NCI-H2227 treated with DMSO at 0.1 percent for 48 hours (cell line): ENCODE results near the gene LYPD6.

Experiments used
- DNase-seq: peaks from one replicate; lab custom pipeline; 2025; lab: John Stamatoyannopoulos, UW

LYPD6 gene

DNA sequence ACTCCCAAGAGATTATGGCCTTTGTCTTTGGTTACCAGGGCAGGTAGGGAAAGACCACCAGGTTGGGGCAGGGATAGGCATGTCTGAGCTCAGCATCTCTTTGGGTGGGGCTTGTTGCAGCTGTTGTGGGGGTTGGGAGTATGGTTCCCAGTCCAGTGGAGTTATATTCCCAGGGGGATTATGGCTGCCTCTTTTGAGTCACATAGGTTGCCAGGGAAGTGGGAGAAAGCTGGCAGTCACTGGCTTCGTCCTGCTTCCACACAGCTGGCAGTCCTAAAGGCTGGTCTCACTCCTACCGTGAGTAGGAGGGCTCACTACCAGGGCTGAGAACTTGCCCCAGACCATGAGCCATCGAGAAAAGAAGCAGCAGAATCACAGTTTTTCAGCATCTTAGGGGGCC, 79.1 kb downstream of the LYPD6 start:
- DNase-seq: no peak

DNA sequence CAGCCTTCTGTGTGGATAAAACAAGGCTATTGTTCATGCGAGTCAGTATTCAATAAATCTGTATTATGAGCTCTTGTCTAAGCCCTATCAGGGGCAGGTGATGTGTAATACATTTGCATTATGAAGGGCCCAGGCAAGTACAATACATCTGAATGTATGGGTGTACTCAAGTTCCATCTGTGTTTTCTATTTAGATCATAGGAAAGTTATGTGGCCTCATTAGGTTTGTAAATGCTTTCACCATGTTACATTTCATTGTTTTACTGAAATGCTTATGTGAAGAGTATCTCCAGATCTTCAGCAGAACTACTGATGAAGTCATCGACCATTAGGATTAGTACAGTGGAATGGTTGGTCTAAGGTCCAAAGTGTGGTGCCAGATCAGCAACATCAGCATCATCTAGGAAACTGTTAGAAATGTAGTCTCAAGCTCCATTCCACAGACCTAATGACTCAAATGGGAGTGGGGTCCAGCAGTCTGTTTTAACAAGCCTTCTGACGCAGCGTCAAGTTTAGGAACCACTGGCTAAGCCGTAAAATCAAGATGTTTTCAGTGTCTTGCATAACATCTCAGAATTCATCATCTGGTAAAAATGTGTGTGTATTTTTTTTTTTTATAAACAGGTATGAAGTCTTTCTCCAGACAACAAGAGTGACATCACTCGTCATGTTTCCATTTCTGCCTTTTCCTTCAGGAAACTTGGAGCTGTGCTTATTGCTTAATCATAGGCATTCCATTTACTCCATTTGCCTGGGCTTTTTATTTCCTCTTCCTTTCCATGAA, 80.5 kb downstream of the LYPD6 start:
- DNase-seq: no peak

DNA sequence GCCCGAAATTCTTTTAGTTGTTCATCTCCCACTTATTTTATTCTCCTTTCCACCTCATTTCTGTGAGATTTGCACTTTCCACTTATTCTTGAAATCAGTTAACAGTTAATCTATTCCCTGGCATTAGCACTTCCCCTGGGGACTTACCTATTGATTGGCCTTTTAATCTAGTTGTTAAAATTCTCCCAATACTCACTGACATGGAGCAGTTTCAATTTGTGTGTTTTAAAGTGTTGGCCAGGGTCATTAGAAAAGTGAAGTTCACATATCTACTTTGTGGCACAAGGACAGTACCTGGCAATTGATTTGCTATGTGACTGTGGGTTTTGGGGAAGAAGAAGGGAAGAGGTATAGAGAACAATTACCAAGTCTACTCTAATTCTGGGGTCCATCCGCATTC, 83.1 kb downstream of the LYPD6 start:
- DNase-seq: no peak

DNA sequence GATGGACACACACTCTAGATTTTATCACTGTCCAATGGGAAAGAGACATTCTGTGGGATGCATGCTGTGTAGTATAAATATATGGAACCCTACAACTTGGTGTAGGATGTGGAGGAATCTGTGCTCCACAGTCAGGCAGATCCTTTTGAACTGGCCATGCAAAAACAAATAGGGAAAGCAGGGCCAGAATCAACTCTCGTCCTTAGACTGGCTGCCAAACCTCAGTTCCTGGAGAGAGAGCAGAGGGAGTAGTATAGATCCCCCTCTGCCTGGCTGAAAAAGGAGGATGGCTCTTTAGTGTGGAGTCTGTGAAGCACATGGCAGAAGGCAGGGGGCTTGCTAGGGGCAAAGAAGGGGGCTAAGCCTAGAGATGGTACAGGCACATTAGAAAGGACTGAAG, 84.7 kb downstream of the LYPD6 start:
- no peak for DNase-seq

GRCh38 chr2:149418065-149418464, 87.7 kb downstream of the LYPD6 start:
- no peak for DNase-seq

DNA sequence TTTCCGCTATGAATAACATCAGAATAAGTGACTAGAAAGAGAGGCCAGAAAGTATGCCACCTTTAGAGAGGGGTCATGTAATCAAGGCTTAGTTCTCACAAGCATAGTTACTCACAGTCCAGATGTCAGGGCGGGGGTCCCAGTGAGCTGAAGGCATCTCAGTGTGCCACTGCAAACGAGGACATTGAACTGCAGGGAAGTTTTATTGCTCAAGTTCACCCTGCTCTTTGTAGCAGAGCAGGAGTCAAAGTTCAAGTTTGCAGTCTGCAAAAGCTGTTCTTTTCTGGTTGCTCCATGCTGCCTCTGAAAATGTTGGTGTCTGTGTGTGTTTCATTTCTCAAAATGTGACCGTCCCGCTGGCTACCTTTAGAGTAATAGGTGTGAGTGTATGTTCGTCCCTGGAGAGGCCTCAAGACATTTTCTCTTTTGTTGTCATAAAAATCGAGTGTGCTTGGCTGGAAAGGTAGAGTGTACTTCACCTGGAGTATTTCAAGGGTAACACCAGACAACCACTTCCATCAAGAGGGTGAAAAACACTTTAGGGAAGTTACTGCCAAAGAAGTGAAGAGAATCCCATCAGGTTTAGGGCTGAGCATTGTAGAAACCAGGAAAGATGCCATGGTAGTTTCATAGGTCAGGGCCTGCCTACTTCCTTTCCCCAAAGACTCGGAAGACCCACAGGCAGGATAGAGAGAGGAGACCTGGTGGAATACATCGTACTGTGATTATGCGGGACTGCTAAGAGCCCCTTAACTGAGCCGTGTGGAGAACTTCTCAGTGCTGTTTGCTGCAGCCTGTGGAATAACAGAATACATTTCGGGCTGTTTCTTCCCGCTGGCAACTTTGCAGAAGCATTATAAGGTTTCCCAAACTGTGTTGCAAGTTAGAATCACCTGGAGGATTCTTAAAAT, 89.9 kb downstream of the LYPD6 start:
- DNase-seq: no peak

DNA sequence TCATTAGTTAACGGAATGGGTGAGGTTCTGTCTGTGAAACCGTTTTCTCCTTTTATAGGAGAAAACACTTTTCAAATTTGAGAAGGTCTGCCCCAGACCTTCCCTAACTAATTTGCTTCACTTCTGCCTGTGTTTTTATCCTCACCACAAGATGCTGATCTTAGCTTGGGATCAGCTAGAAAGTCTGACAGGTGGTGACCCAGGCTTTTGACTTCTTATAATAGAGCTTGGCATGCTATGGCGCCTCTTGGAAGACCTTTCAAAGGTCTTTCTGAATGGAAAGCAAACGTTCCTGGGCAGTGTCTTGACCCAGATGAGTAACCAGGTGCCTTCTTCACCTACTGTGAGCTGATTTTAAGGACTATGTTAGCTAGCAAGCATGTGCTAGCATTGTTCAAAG, 91.4 kb downstream of the LYPD6 start:
- no peak for DNase-seq

GRCh38 chr2:149422337-149422990, 92.1 kb downstream of the LYPD6 start:
- DNase-seq: no peak

GRCh38 chr2:149422991-149423338, 92.6 kb downstream of the LYPD6 start:
- no peak for DNase-seq

- DNase-seq: no peak
Measured at GRCh38 chr2:149423630-149424029, 93.2 kb downstream of the LYPD6 start.

- DNase-seq: no peak
Measured at GRCh38 chr2:149427387-149427786, 97.0 kb downstream of the LYPD6 start.

- DNase-seq: no peak
Measured at GRCh38 chr2:149428783-149429182, 98.4 kb downstream of the LYPD6 start.

GRCh38 chr2:149430743-149431736, 100.7 kb downstream of the LYPD6 start:
- DNase-seq: no peak

DNA sequence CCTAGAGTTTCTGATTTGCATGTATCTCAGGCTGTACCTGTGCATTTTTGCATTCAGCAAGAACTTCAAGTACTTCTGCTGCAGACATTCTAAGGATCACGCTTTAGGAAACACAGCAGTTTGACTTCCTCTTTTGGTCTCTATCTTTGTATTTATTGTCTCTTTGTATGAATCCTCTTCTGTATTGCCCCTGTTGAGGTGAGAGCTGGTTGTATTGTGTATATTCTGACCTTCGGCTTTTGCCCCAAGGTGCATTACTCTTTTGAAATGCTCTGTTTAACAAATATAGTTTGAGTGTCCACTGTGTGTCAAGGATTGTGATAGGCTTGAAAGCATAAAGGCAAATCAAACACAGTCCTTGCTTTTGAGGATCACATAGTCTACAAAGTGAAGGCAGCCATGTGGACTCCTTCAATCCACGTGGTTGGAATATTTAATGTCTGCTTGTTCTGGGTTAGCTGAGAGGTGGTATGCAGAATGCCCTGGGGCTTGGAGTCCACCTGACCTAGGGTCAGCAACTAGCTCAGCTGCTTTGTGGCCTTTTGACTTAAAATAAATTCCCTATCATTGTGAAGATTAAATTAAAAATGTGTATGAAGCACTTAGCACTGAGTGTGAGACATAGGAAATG, 108.1 kb downstream of the LYPD6 start:
- DNase-seq: no peak

- no peak for DNase-seq
Measured at GRCh38 chr2:149441255-149441654, 110.9 kb downstream of the LYPD6 start.

DNA sequence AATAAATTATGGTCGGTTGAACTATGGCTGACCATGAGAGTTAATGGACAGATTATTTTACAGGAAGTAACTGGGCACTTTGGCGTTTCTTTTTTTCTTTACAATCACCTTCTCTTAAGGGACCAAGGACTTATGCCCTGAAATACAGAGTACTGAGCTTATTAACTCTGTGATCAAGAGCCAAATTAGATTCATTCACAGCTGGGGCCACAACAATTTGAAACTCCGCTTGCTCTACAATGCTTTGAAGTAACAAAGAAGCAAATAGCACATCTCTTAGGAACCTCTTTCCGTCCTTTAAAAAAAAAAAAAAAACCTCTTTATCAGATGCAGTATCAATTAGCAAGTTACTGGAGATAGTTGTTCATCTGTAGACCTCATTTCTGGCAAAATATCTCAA, 112.0 kb downstream of the LYPD6 start:
- no peak for DNase-seq

GRCh38 chr2:149443150-149443549, 112.8 kb downstream of the LYPD6 start:
- DNase-seq: no peak

DNA sequence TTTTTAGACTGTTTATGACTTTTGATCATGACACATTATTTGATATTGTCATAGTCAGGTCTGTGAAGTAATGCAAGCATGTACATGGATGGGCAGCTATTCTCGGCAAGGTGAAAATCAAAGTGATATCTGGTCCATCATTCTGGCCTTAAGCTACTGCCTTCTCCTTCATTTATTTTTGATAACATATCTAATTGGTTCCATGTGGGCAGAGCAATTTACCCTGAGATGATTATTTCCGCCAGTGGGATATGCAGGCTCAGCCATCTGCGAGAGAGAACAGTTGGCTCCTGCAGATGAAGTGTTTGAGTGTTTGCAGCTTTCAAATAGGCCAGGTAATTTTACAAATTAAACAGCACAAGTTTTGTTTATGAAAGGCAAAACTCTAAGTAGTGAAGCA, 116.4 kb downstream of the LYPD6 start:
- no peak for DNase-seq

GRCh38 chr2:149448315-149448714, 117.9 kb downstream of the LYPD6 start:
- no peak for DNase-seq

DNA sequence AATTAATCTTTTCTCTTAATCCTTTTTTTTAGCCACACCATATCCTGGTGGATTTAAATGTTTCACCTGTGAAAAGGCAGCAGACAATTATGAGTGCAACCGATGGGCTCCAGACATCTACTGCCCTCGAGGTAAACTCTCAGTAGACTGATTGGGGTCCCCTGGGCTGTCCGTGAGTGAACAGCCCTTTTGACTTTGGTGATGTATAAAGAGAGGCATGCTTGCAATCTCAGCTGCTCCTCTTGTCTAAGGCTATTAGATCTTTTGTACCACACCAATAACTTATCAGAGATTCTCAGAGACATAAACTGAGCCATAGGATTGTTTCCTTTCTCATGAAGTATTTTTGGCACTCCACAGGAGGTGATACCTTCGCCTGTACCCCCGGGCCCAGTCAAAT, 118.6 kb downstream of the LYPD6 start:
- DNase-seq: no peak
